H9 (cell line): Measurements from ENCODE around the gene OPRD1. TPM values are rescaled to one million over a fixed set of nuclear protein-coding genes. Genes with fewer than 3 reads are reported as not detected.

Experiments used
- DNase-seq: peaks from one replicate; pipeline ENCODE4 v3.0.0-alpha.2; 2017
- H2AFZ ChIP-seq: one replicate; pipeline ENCODE4 v1.6.1; 2013; ENCODE audit warnings: mild to moderate bottlenecking, low read length, control low read depth, moderate library complexity
- H2AK5ac ChIP-seq: 2 replicates; pipeline ENCODE4 v1.6.1; 2013; ENCODE audit warnings: low read length, control low read depth, mixed read lengths; ENCODE audit not compliant: insufficient read length
- H2BK120ac ChIP-seq: one replicate; pipeline ENCODE4 v1.6.1; 2013; ENCODE audit warnings: low read depth, mild to moderate bottlenecking, low read length, control low read depth, inconsistent platforms; ENCODE audit not compliant: poor library complexity, severe bottlenecking
- H2BK12ac ChIP-seq: 2 replicates; pipeline ENCODE4 v1.6.1; 2013; ENCODE audit warnings: low read length, control low read depth, mixed read lengths, low read depth; ENCODE audit not compliant: insufficient read length
- H2BK15ac ChIP-seq: 2 replicates; pipeline ENCODE4 v1.6.1; 2013; ENCODE audit warnings: low read depth, low read length, control low read depth
- H2BK20ac ChIP-seq: one replicate; pipeline ENCODE4 v1.6.1; 2013; ENCODE audit warnings: low read depth, mild to moderate bottlenecking, low read length, control low read depth, inconsistent platforms; ENCODE audit not compliant: poor library complexity, severe bottlenecking
- H2BK5ac ChIP-seq: 2 replicates; pipeline ENCODE4 v1.6.1; 2013; ENCODE audit warnings: low read length, control low read depth, mixed read lengths; ENCODE audit not compliant: insufficient read length
- H3K14ac ChIP-seq: 2 replicates; pipeline ENCODE4 v1.6.1; 2013; ENCODE audit warnings: low read length, control low read depth; ENCODE audit not compliant: insufficient read depth
- H3K18ac ChIP-seq: 2 replicates; pipeline ENCODE4 v1.6.1; 2013; ENCODE audit warnings: low read depth, mild to moderate bottlenecking, mixed read lengths, low read length, control low read depth; ENCODE audit not compliant: insufficient read length
- H3K23ac ChIP-seq: 2 replicates; pipeline ENCODE4 v1.6.1; 2013; ENCODE audit warnings: low read length, control low read depth, mixed read lengths, low read depth; ENCODE audit not compliant: insufficient read length
- H3K23me2 ChIP-seq: 2 replicates; pipeline ENCODE4 v1.6.1; 2013; ENCODE audit warnings: low read depth, mild to moderate bottlenecking, mixed read lengths, low read length, control low read depth; ENCODE audit not compliant: insufficient read length, poor library complexity, severe bottlenecking
- H3K27ac ChIP-seq: 2 replicates; pipeline ENCODE4 v1.5.1; 2013; ENCODE audit warnings: low read length, control low read depth, mixed read lengths, low read depth; ENCODE audit not compliant: insufficient read length
- H3K27me3 ChIP-seq: 2 replicates; pipeline ENCODE4 v1.6.1; 2013; ENCODE audit warnings: low read length, control low read depth, inconsistent platforms; ENCODE audit not compliant: insufficient read depth
- H3K4ac ChIP-seq: 2 replicates; pipeline ENCODE4 v1.6.1; 2013; ENCODE audit warnings: low read depth, mild to moderate bottlenecking, control low read depth, inconsistent platforms, low read length, moderate library complexity
- H3K4me1 ChIP-seq: 2 replicates; pipeline ENCODE4 v1.6.1; 2013; ENCODE audit warnings: low read length, control low read depth, inconsistent platforms; ENCODE audit not compliant: insufficient read depth
- H3K4me2 ChIP-seq: 2 replicates; pipeline ENCODE4 v1.6.1; 2013; ENCODE audit warnings: low read length, control low read depth, mixed read lengths; ENCODE audit not compliant: insufficient read length, insufficient read depth
- H3K56ac ChIP-seq: 2 replicates; pipeline ENCODE4 v1.6.1; 2013; ENCODE audit warnings: low read depth, mild to moderate bottlenecking, mixed read lengths, low read length, control low read depth; ENCODE audit not compliant: insufficient read length
- H3K79me1 ChIP-seq: 2 replicates; pipeline ENCODE4 v1.6.1; 2013; ENCODE audit warnings: low read depth, mild to moderate bottlenecking, moderate library complexity, low read length, control low read depth, inconsistent platforms; ENCODE audit not compliant: insufficient read depth, poor library complexity, severe bottlenecking
- H3K79me2 ChIP-seq: 2 replicates; pipeline ENCODE4 v1.6.1; 2013; ENCODE audit warnings: low read length, control low read depth, inconsistent platforms; ENCODE audit not compliant: insufficient read depth
- H3K9ac ChIP-seq: 2 replicates; pipeline ENCODE4 v1.6.1; 2013; ENCODE audit warnings: low read length, control low read depth, mixed read lengths; ENCODE audit not compliant: insufficient read length; ENCODE audit errors: extremely low read depth
- H3K9me3 ChIP-seq: one replicate; pipeline ENCODE4 v1.6.1; 2013; ENCODE audit warnings: low read depth, low read length, inconsistent platforms; ENCODE audit not compliant: control insufficient read depth
- H3T11ph ChIP-seq: one replicate; pipeline ENCODE4 v1.6.1; 2013; ENCODE audit warnings: mild to moderate bottlenecking, low read length, control low read depth, inconsistent platforms
- H4K20me1 ChIP-seq: one replicate; pipeline ENCODE4 v1.6.1; 2013; ENCODE audit not compliant: control insufficient read depth, insufficient read length, insufficient read depth
- H4K5ac ChIP-seq: 2 replicates; pipeline ENCODE4 v1.6.1; 2013; ENCODE audit warnings: low read depth, mild to moderate bottlenecking, mixed read lengths, low read length, control low read depth; ENCODE audit not compliant: insufficient read length
- H4K8ac ChIP-seq: replicated peaks from 2 replicates; pipeline ENCODE4 v1.6.1; 2013; ENCODE audit warnings: low read length, control low read depth, mixed read lengths, low read depth; ENCODE audit not compliant: insufficient read length
- H4K91ac ChIP-seq: 2 replicates; pipeline ENCODE4 v1.6.1; 2013; ENCODE audit warnings: low read depth, mild to moderate bottlenecking, moderate library complexity, mixed read lengths, low read length, control low read depth; ENCODE audit not compliant: insufficient read length
- H3K27ac Mint-ChIP-seq, 3 experiments: 2 replicates in 2 of 3; 3 replicates in 1 of 3; pipeline ENCODE4 v1.8.0; 2020 to 2021; ENCODE audit warnings: mixed read lengths in 3 of 3, mild to moderate bottlenecking in 1 of 3, moderate library complexity in 1 of 3
- H3K27me3 Mint-ChIP-seq: 2 replicates; pipeline ENCODE4 v1.8.0; 2021; ENCODE audit warnings: low read depth, mild to moderate bottlenecking, moderate library complexity, mixed read lengths
- H3K36me3 Mint-ChIP-seq, 3 experiments: 2 replicates in 2 of 3; 3 replicates in 1 of 3; pipeline ENCODE4 v1.8.0; 2020 to 2021; ENCODE audit warnings: low read depth in 3 of 3, mixed read lengths in 3 of 3; ENCODE audit not compliant: insufficient read depth in 1 of 3
- H3K4me1 Mint-ChIP-seq, 2 experiments: 2 replicates each; pipeline ENCODE4 v1.8.0; 2020; ENCODE audit warnings: mixed read lengths in 2 of 2
- H3K4me3 Mint-ChIP-seq, 2 experiments: 2 replicates in 1 of 2; 3 replicates in 1 of 2; pipeline ENCODE4 v1.8.0; 2020 to 2021; ENCODE audit warnings: mild to moderate bottlenecking in 2 of 2, mixed read lengths in 2 of 2, moderate library complexity in 1 of 2
- H3K9me3 Mint-ChIP-seq, 2 experiments: 2 replicates in 1 of 2; 3 replicates in 1 of 2; pipeline ENCODE4 v1.8.0; 2020; ENCODE audit warnings: mild to moderate bottlenecking in 2 of 2, mixed read lengths in 2 of 2, moderate library complexity in 1 of 2
- WGBS: extraction: QIAGEN DNeasy Blood & Tissue Kit; methylation state at CpG from one replicate; pipeline ENCODE4 v1.1.7; 2013; ENCODE audit warnings: missing lambda C conversion rate, low lambda C conversion rate, mixed read lengths; ENCODE audit not compliant: insufficient read length; ENCODE audit errors: extremely low coverage; 5-methylcytosine and 5-hydroxymethylcytosine counted together
- total RNA-seq: library from RNA; stranded (reverse); gene quantifications from 2 replicates; pipeline ENCODE4 v1.2.1, GENCODE V29; 2021
- TF ChIP-seq, protein P1 (sequence below): fragments of 200-600 bp; sonication (generic); conservative IDR thresholded peaks from 3 replicates; pipeline ENCODE4 v1.8.0; 2021; ENCODE audit warnings: antibody characterized with exemption, mild to moderate bottlenecking

Gene OPRD1
- total RNA-seq, 1 experiment from 2014 or later, result 1.8 TPM

GRCh38 chr1:28778021-28778420 lies 33.9 kb upstream of the OPRD1 start:
- no peaks in the 10 kb centered on the region for H3K23me2 ChIP-seq

More at GRCh38 chr1:28778021-28778420, 33.9 kb upstream of the OPRD1 start:
- Histone ChIP-seq H3K9me3 (no peaks in the 10 kb centered on the region), H3K4me2 (no peak overlapping the region), H3K9ac (no peak overlapping the region), H2BK15ac (no peak overlapping the region), H4K5ac (no peak overlapping the region), H2AK5ac (no peak overlapping the region), H3K4me1 (no peaks in the 10 kb centered on the region), H2BK5ac (no peak overlapping the region), H3K4ac (no peak overlapping the region), H3K23ac (no peak overlapping the region), H3K27ac (no peak overlapping the region), H4K20me1 (no peaks in the 10 kb centered on the region), H3K18ac (no peak overlapping the region), H2BK120ac (no peak overlapping the region), H3K79me1 (no peaks in the 10 kb centered on the region), H4K91ac (no peak overlapping the region), H3K79me2 (no peaks in the 10 kb centered on the region), H3K27me3 (no peaks in the 10 kb centered on the region), H2BK20ac (no peak overlapping the region), H3K14ac (no peak overlapping the region), H2AFZ (no peak overlapping the region), H3K56ac (no peak overlapping the region), H2BK12ac (no peak overlapping the region), H4K8ac (no peak overlapping the region), H3T11ph (no peak overlapping the region)
- no CpG with 5 or more reads among the region's 2 CpGs for WGBS
- no peaks in the 10 kb centered on the region; the same call in none of the 2 replicates for H3K27me3 Mint-ChIP-seq
- peaks cover 0 to 11% (median 2%) of the 10 kb centered on the region in 3 experiments; a peak in 5 of 7 replicates for H3K36me3 Mint-ChIP-seq
- H3K9me3 Mint-ChIP-seq, result no peaks in the 10 kb centered on the region
- H3K27ac Mint-ChIP-seq, result peak overlapping the region in 2 of 3 experiments; percentile 12 to 30; a peak in 2 of 7 replicates
- H3K4me3 Mint-ChIP-seq, result no peak overlapping the region
- peaks cover 6 to 16% of the 10 kb centered on the region in 2 experiments for H3K4me1 Mint-ChIP-seq
- TF ChIP-seq, protein P1, sequence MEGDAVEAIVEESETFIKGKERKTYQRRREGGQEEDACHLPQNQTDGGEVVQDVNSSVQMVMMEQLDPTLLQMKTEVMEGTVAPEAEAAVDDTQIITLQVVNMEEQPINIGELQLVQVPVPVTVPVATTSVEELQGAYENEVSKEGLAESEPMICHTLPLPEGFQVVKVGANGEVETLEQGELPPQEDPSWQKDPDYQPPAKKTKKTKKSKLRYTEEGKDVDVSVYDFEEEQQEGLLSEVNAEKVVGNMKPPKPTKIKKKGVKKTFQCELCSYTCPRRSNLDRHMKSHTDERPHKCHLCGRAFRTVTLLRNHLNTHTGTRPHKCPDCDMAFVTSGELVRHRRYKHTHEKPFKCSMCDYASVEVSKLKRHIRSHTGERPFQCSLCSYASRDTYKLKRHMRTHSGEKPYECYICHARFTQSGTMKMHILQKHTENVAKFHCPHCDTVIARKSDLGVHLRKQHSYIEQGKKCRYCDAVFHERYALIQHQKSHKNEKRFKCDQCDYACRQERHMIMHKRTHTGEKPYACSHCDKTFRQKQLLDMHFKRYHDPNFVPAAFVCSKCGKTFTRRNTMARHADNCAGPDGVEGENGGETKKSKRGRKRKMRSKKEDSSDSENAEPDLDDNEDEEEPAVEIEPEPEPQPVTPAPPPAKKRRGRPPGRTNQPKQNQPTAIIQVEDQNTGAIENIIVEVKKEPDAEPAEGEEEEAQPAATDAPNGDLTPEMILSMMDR, result no peak
- no peak for DNase-seq
